ENCODE data around the gene SLC34A2.

DNA sequence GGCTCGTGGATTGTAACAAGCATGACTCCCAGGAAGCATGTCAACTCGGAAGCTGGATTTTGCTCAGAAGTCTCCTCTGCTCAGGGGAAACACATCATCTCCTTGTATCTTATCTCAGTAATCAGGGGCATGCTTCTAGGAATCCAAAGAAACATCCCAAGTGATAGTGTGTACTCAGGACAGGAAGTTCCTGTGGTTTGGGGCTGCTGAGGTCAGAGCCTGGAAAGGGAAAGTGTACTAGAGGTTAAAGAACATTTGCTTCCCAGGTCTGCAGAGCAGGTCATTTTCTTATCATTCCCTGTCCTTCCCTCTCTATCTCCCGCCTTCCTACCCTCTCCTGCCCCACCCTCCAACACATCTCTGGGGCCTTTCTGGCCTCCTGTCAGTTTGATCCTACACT is 38.8 kb downstream of the SLC34A2 start:
- TF ChIP-seq, protein P1, sequence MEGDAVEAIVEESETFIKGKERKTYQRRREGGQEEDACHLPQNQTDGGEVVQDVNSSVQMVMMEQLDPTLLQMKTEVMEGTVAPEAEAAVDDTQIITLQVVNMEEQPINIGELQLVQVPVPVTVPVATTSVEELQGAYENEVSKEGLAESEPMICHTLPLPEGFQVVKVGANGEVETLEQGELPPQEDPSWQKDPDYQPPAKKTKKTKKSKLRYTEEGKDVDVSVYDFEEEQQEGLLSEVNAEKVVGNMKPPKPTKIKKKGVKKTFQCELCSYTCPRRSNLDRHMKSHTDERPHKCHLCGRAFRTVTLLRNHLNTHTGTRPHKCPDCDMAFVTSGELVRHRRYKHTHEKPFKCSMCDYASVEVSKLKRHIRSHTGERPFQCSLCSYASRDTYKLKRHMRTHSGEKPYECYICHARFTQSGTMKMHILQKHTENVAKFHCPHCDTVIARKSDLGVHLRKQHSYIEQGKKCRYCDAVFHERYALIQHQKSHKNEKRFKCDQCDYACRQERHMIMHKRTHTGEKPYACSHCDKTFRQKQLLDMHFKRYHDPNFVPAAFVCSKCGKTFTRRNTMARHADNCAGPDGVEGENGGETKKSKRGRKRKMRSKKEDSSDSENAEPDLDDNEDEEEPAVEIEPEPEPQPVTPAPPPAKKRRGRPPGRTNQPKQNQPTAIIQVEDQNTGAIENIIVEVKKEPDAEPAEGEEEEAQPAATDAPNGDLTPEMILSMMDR (IDR thresholded peaks at IDR 0.05) = no peak
- TF ChIP-seq POLR2A (IDR thresholded peaks at IDR 0.05) = no peak
